A549 (cell line): ENCODE data around the gene RPL28. TPM values are rescaled to one million over a fixed set of nuclear protein-coding genes. Genes with fewer than 3 reads are reported as not detected.
A peak's percentile ranks its signal among the peaks of the same experiment; 100 is the strongest.

ENCODE experiments used
- ATAC-seq, 2 experiments: fragments of 200-7000 bp in 1 of 2; fragments of >200 bp in 1 of 2; cut with Nextera tagmentation in 1 of 2; cut with Tn5 transposase in 1 of 2; 3 replicates each; pipeline versions ENCODE4 v1.8.0 to v1.9.1; 2018 to 2020; ENCODE audit warnings: mild to moderate bottlenecking in 1 of 2, moderate library complexity in 1 of 2
- CTCF ChIA-PET: fragments of 300-600 bp; sonication (Branson Sonifier 250); formaldehyde crosslinking; extraction: SDS; loops from one replicate; lab custom pipeline; 2021; ENCODE audit warnings: antibody characterized with exemption, inconsistent platforms; lab: Yijun Ruan, JAX
- POLR2A ChIA-PET: fragments of 350-600 bp; formaldehyde crosslinking; extraction: SDS; loops from one replicate; lab custom pipeline; 2021; ENCODE audit warnings: antibody characterized with exemption, inconsistent platforms; lab: Yijun Ruan, JAX
- DNase-seq, 2 experiments: peaks; one replicate each; pipeline versions ENCODE4 v3.0.0 to v3.0.0-alpha.2; 2011 to 2016; ENCODE audit warnings: low read depth in 1 of 2, low spot score in 1 of 2
- FAIRE-seq: peaks from 2 replicates; lab custom pipeline; 2011; peaks lifted over from hg19 to GRCh38; lab: Jason Lieb, UNC
- H3K27ac ChIP-seq, 2 experiments: fragments of >200 bp; sonication (Bioruptor Twin); formaldehyde crosslinking; 3 replicates each; pipeline ENCODE4 v1.5.1; 2016 to 2017
- H3K4me1 ChIP-seq: fragments of >200 bp; sonication (Bioruptor Twin); formaldehyde crosslinking; 3 replicates; pipeline ENCODE4 v1.6.1; 2016
- H3K4me2 ChIP-seq: fragments of >200 bp; sonication (Bioruptor Twin); formaldehyde crosslinking; 3 replicates; pipeline ENCODE4 v1.6.1; 2016
- H3K4me3 ChIP-seq: fragments of >200 bp; sonication (Bioruptor Twin); formaldehyde crosslinking; 3 replicates; pipeline ENCODE4 v1.5.1; 2016
- H3K9me3 ChIP-seq: fragments of >200 bp; sonication (Bioruptor Twin); formaldehyde crosslinking; 3 replicates; pipeline ENCODE4 v1.6.1; 2016
- CBX2 ChIP-seq: fragments of 200-600 bp; sonication (generic); IDR thresholded peaks from 2 replicates; pipeline ENCODE4 v1.6.1; 2016; ENCODE audit warnings: low read depth, mild to moderate bottlenecking, borderline replicate concordance
- CHD2 ChIP-seq: fragments of 150-350 bp; IDR thresholded peaks from 2 replicates; pipeline ENCODE4 v1.6.1; 2014; ENCODE audit warnings: low read length; ENCODE audit not compliant: partially characterized antibody
- CHD4 ChIP-seq: fragments of 200-600 bp; sonication (generic); IDR thresholded peaks from 2 replicates; pipeline ENCODE4 v1.6.1; 2016; ENCODE audit warnings: antibody characterized with exemption, mild to moderate bottlenecking, borderline replicate concordance
- EHMT2 ChIP-seq: fragments of 200-600 bp; sonication (generic); IDR thresholded peaks from 2 replicates; pipeline ENCODE4 v1.6.1; 2016; ENCODE audit warnings: antibody characterized with exemption, low read depth, mild to moderate bottlenecking, moderate library complexity
- FOSL2 ChIP-seq, 2 experiments: fragments of 450-650 bp in 1 of 2; fragments of >200 bp in 1 of 2; sonication (Bioruptor Twin) in 1 of 2; formaldehyde crosslinking; IDR thresholded peaks; 2 replicates each; pipeline versions ENCODE4 v1.5.0 to v1.6.1; 2016 to 2020; ENCODE audit warnings: mild to moderate bottlenecking in 1 of 2, moderate library complexity in 1 of 2
- GATA3 ChIP-seq: IDR thresholded peaks from 2 replicates; pipeline ENCODE4 v1.6.1; 2012; ENCODE audit warnings: borderline replicate concordance
- HDAC2 ChIP-seq: fragments of 200-600 bp; sonication (generic); IDR thresholded peaks from 2 replicates; pipeline ENCODE4 v1.6.1; 2016
- JUNB ChIP-seq: fragments of >200 bp; sonication (Bioruptor Twin); formaldehyde crosslinking; IDR thresholded peaks from 2 replicates; pipeline ENCODE4 v1.6.1; 2016
- KDM1A ChIP-seq: fragments of 200-600 bp; sonication (generic); IDR thresholded peaks from 2 replicates; pipeline ENCODE4 v1.6.1; 2016; ENCODE audit warnings: low read depth, mild to moderate bottlenecking
- MAFK ChIP-seq: fragments of 450-650 bp; IDR thresholded peaks from 2 replicates; pipeline ENCODE4 v1.6.1; 2014; ENCODE audit not compliant: partially characterized antibody
- MAZ ChIP-seq: fragments of 150-350 bp; IDR thresholded peaks from 2 replicates; pipeline ENCODE4 v1.6.1; 2014; ENCODE audit warnings: antibody characterized with exemption, low read depth, low read length, borderline replicate concordance
- MYC ChIP-seq: IDR thresholded peaks from 2 replicates; pipeline ENCODE4 v1.6.1; 2012; ENCODE audit warnings: mild to moderate bottlenecking, inconsistent platforms, low read length, improper control_type of control experiment, borderline replicate concordance
- NPAS2 ChIP-seq: fragments of 250-450 bp; sonication (Bioruptor Pico); IDR thresholded peaks from 2 replicates; pipeline ENCODE4 v1.8.0; 2022; ENCODE audit warnings: mild to moderate bottlenecking, moderate library complexity, borderline replicate concordance
- PHF8 ChIP-seq: fragments of 200-600 bp; sonication (generic); IDR thresholded peaks from 2 replicates; pipeline ENCODE4 v1.6.1; 2016; ENCODE audit warnings: low read depth, mild to moderate bottlenecking, antibody characterized with exemption, moderate library complexity, borderline replicate concordance
- RAD21 ChIP-seq, 2 experiments: fragments of >200 bp in 1 of 2; sonication (Bioruptor Twin) in 1 of 2; formaldehyde crosslinking in 1 of 2; IDR thresholded peaks in 1 of 2; conservative IDR thresholded peaks in 1 of 2; 2 replicates in 1 of 2; 3 replicates in 1 of 2; pipeline ENCODE4 v1.6.1; 2012 to 2018; ENCODE audit warnings: inconsistent platforms in 1 of 2
- RNF2 ChIP-seq: fragments of 200-600 bp; sonication (generic); IDR thresholded peaks from 2 replicates; pipeline ENCODE4 v1.6.1; 2016; ENCODE audit warnings: low read depth, mild to moderate bottlenecking, antibody characterized with exemption, moderate library complexity, borderline replicate concordance
- TFCP2L1 ChIP-seq: fragments of 250-450 bp; sonication (Bioruptor Pico); IDR thresholded peaks from 2 replicates; pipeline ENCODE4 v1.5.0; 2021; ENCODE audit warnings: mild to moderate bottlenecking
- ZFP36 ChIP-seq: fragments of 450-650 bp; IDR thresholded peaks from 2 replicates; pipeline ENCODE4 v1.6.1; 2014; ENCODE audit warnings: borderline replicate concordance; ENCODE audit not compliant: partially characterized antibody
- ZNF302 ChIP-seq: fragments of 250-450 bp; sonication (Bioruptor Pico); IDR thresholded peaks from 2 replicates; pipeline ENCODE4 v1.9.0; 2021; ENCODE audit warnings: inconsistent platforms, mild to moderate bottlenecking, moderate library complexity
- ZSCAN20 ChIP-seq: fragments of 250-450 bp; sonication (Bioruptor Pico); IDR thresholded peaks from 2 replicates; pipeline ENCODE4 v1.8.0; 2022; ENCODE audit warnings: mild to moderate bottlenecking, moderate library complexity
- WGBS: methylation state at CpG from one replicate; pipeline ENCODE4 v1.1.6; 2017; ENCODE audit errors: missing lambda C conversion rate; 5-methylcytosine and 5-hydroxymethylcytosine counted together
- polyA plus RNA-seq, 4 experiments: library from polyadenylated mRNA; depleted of rRNA in 3 of 4; stranded (reverse); fragments of >200 nt; fragmentation: RNase III in 1 of 4; extraction: RNeasy Plus Mini Kit Qiagen cat#74134 plus additional on column Dnase treatment in 1 of 4; gene quantifications; 2 replicates in 3 of 4; 3 replicates in 1 of 4; pipeline ENCODE4 v1.2.3, GENCODE V29; 2011 to 2017
- TF ChIP-seq, protein P1 (sequence below): IDR thresholded peaks from 2 replicates; pipeline ENCODE4 v1.6.1; 2012
- TF ChIP-seq, protein P2 (sequence below): IDR thresholded peaks from 2 replicates; pipeline ENCODE4 v1.6.1; 2012; ENCODE audit warnings: low read depth, borderline replicate concordance
- TF ChIP-seq, protein P3 (sequence below): fragments of 150-350 bp; IDR thresholded peaks from 2 replicates; pipeline ENCODE4 v1.6.1; 2014; ENCODE audit warnings: low read depth, mild to moderate bottlenecking, low read length
- TF ChIP-seq, protein P4 (sequence below): fragments of 250-450 bp; sonication (Bioruptor Pico); IDR thresholded peaks from 2 replicates; pipeline ENCODE4 v1.5.0; 2021; ENCODE audit warnings: mild to moderate bottlenecking, moderate library complexity, borderline replicate concordance
- TF ChIP-seq, protein P5 (sequence below): fragments of >200 bp; sonication (Bioruptor Twin); formaldehyde crosslinking; IDR thresholded peaks from 3 replicates; pipeline ENCODE4 v1.5.1; 2016

The RPL28 gene
- polyA plus RNA-seq, 2 of the 4 experiments (the other 2 are of a cell fraction), result 329 to 2,037 TPM

DNA sequence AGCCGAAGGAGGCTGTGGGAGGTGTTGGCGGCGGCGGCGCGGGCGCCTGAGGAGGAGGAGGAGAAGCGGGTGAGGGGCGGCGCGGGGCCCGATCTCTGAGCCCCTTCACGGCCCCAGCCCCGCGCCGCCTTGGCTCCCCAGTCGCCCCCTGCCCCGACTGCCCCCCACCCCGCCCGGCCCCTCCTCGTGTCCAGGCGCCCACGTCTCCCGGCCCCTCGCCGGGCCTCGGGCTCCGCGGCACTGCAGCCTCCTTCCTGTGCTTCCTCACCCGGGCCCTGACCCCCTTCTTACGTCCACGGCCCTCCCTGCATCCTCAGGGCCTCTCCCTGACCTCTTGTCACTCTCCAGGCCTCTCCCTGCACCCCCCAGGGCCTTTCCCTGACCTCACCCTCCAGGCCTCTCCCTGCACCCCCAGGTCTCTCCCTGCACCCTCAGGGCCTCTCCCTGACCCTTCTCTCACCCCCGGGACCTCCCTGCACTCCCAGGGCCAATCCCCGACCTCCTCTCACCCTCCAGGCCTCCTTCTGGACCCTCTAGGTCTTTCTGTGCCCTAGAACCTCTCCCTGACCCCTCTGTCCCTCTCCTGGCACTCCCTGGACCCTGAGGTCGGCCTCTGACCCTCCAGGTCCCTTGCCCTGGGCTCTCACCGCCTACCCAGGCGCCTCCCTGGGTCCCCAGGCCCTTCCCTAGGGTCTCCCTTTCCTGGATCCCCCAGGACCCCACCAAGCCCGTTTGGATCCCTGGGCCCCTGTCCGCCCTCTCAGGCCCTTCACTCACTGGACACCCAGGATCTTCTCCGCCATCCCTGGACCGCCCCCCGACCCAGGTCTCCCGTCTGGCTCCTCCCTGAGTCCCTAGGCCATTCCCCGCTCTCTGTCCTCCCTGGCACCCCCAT lies 45.6 kb upstream of the RPL28 start (continued):
- no peak for TF ChIP-seq CBX2
- TF ChIP-seq, protein P1, sequence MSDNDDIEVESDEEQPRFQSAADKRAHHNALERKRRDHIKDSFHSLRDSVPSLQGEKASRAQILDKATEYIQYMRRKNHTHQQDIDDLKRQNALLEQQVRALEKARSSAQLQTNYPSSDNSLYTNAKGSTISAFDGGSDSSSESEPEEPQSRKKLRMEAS, result no peak
- no peak for TF ChIP-seq ZFP36
- TF ChIP-seq ZSCAN20 (CRISPR knock-in tag), result no peak
- TF ChIP-seq KDM1A, result no peak
- TF ChIP-seq FOSL2 (IDR thresholded peaks at IDR 0.05), result no peak
- TF ChIP-seq FOSL2 (CRISPR knock-in tag; IDR thresholded peaks at IDR 0.05), result no peak
- TF ChIP-seq TFCP2L1, result no peak
- TF ChIP-seq, protein P2, sequence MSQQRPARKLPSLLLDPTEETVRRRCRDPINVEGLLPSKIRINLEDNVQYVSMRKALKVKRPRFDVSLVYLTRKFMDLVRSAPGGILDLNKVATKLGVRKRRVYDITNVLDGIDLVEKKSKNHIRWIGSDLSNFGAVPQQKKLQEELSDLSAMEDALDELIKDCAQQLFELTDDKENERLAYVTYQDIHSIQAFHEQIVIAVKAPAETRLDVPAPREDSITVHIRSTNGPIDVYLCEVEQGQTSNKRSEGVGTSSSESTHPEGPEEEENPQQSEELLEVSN, result 0 out of 2 replicates have a peak, but pooled peaks have one; percentile 18
- TF ChIP-seq MAZ, result no peak
- TF ChIP-seq, protein P3, sequence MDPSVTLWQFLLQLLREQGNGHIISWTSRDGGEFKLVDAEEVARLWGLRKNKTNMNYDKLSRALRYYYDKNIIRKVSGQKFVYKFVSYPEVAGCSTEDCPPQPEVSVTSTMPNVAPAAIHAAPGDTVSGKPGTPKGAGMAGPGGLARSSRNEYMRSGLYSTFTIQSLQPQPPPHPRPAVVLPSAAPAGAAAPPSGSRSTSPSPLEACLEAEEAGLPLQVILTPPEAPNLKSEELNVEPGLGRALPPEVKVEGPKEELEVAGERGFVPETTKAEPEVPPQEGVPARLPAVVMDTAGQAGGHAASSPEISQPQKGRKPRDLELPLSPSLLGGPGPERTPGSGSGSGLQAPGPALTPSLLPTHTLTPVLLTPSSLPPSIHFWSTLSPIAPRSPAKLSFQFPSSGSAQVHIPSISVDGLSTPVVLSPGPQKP, result no peak
- TF ChIP-seq NPAS2 (CRISPR knock-in tag), result no peak
- TF ChIP-seq HDAC2, result no peak
- TF ChIP-seq CHD2, result no peak
- TF ChIP-seq, protein P4, sequence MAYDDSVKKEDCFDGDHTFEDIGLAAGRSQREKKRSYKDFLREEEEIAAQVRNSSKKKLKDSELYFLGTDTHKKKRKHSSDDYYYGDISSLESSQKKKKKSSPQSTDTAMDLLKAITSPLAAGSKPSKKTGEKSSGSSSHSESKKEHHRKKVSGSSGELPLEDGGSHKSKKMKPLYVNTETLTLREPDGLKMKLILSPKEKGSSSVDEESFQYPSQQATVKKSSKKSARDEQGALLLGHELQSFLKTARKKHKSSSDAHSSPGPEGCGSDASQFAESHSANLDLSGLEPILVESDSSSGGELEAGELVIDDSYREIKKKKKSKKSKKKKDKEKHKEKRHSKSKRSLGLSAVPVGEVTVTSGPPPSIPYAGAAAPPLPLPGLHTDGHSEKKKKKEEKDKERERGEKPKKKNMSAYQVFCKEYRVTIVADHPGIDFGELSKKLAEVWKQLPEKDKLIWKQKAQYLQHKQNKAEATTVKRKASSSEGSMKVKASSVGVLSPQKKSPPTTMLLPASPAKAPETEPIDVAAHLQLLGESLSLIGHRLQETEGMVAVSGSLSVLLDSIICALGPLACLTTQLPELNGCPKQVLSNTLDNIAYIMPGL, result no peak
- no peak for TF ChIP-seq PHF8
- no peak for TF ChIP-seq CHD4
- no peak for TF ChIP-seq RNF2
- no peak for TF ChIP-seq EHMT2
- TF ChIP-seq MAFK, result no peak
- TF ChIP-seq ZNF302, result no peak

DNA sequence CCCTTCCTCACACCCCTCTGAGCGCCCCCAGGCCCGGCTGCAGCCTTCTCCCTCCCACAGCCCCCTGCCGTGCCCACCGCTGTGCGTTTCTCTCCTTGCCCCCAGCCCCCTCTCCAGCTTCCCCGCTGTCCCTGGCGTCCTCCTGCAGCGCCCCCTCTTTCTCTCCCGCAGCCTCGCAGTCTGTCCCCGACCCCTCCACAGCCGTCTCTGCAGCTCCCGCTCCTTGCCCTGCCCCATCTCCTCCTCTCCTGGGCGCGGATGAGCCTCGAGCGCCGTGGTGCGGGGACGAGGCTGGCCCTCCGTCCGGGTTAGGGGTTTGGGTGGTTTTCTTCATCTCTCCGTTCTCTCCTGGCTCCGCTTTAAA lies 45.0 kb upstream of the RPL28 start:
- CTCF ChIA-PET, result interaction anchor here (0.6 to 2.8 kb wide), 7 partner anchors 9 to 77 kb away, joined by 3 to 23 read pairs (median 5); partner anchors contain the start of gene TMEM238
- ATAC-seq, result peak in 1 of 2 experiments; percentile 1; a peak in 1 of 6 replicates
- Histone ChIP-seq H3K27ac (peak overlapping the region; percentile 87 to 92), H3K4me1 (peaks cover 30% of the 10 kb centered on the region), H3K4me3 (peak overlapping the region; percentile 63), H3K9me3 (no peaks in the 10 kb centered on the region), H3K4me2 (peak overlapping the region; percentile 89)
- FAIRE-seq, result no peak
- 1% methylated on average over 17 of the region's 24 CpGs for WGBS
- POLR2A ChIA-PET, result interaction anchor here (1.6 kb wide), 1 partner anchor 67 kb away, joined by 3 read pairs; the partner anchor contains the start of gene UBE2S
- no peak for DNase-seq
- TF ChIP-seq GATA3, result no peak
- no peak for TF ChIP-seq RNF2
- TF ChIP-seq MYC, result no peak
- no peak for TF ChIP-seq JUNB
- 0 out of 5 replicates have a peak, but pooled peaks have one; percentile 3 to 24 for TF ChIP-seq RAD21 (conservative IDR thresholded peaks at IDR 0.05 in 1 of 2, IDR thresholded peaks at IDR 0.05 in 1 of 2)
- TF ChIP-seq, protein P5, sequence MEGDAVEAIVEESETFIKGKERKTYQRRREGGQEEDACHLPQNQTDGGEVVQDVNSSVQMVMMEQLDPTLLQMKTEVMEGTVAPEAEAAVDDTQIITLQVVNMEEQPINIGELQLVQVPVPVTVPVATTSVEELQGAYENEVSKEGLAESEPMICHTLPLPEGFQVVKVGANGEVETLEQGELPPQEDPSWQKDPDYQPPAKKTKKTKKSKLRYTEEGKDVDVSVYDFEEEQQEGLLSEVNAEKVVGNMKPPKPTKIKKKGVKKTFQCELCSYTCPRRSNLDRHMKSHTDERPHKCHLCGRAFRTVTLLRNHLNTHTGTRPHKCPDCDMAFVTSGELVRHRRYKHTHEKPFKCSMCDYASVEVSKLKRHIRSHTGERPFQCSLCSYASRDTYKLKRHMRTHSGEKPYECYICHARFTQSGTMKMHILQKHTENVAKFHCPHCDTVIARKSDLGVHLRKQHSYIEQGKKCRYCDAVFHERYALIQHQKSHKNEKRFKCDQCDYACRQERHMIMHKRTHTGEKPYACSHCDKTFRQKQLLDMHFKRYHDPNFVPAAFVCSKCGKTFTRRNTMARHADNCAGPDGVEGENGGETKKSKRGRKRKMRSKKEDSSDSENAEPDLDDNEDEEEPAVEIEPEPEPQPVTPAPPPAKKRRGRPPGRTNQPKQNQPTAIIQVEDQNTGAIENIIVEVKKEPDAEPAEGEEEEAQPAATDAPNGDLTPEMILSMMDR, result peak; percentile 23; the same call in 1 of the 3 replicates
